Measurements from ENCODE around the gene GNG8. TPM values are rescaled to one million over a fixed set of nuclear protein-coding genes. Genes with fewer than 3 reads are reported as not detected.

Gene GNG8
- total RNA-seq, 1 donor from 2014 or later, result not detected

GRCh38 chr19:46620716-46621115 lies 15.3 kb downstream of the GNG8 start:
- no peak for DNase-seq (ENCODE audit: low read depth in 2 of 2)

DNA sequence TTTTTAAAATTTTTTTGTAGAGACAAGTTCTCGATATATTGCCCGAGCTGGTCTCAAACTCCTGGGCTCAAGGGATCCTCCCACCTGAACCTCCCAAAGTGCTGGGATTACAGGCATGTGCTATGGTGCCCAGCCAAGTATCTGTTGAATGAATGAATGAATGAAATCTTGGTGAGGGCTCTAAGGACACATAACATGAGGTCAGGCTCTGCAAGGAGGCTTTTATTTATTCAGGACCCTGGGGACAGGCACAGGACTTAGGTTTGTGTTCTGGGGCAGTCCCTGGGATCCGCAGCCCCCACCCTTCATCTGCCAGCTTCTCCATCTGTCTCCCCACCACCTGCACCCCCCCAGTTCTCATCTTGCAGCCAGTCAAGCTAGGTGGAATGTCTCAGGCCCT lies 15.7 kb downstream of the GNG8 start:
- no peak for DNase-seq (ENCODE audit: low read depth in 2 of 2)

- peak in 1 of 2 donors; percentile 70 for DNase-seq (ENCODE audit: low read depth in 2 of 2)
Measured at GRCh38 chr19:46618670-46619231, 17.3 kb downstream of the GNG8 start.

GRCh38 chr19:46617601-46618000 lies 18.4 kb downstream of the GNG8 start:
- no peak for DNase-seq (ENCODE audit: low read depth in 2 of 2)

DNA sequence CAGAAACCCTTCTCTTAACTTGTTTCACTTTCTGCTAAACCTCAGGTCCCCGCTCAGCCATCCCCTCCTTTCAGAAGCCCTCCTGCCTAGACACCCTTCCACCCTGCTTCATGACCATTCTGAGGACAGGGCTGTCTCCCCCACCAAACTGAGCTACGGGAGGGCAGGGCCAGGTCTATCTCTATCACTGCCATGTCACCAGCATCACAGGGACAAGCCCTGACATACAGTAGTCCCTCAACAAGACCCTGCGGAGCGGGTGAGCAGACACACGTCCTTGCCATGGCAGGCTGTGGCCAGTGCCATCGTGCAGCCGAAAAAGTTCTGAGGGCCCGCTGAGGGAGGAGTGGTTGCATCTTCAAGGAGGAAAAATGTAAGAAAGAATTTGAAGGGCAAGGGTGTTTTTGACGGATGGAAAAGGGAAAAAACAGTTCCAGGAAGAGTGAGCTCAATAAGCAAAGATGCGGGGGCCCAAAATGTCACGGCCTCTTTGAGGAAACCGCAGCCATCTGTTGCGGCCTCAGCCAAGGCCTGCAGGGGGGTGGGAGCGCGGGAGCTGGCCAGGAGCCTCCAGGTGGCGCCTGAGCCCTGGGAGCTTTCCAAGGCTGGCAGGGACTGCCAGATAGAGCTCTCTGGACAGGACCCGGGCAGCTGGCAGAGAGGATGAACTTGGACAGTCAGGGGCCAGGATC lies 19.2 kb downstream of the GNG8 start:
- DNase-seq (ENCODE audit: low read depth in 2 of 2), result peak; percentile 57 to 80

- DNase-seq (ENCODE audit: low read depth in 2 of 2), result no peak
Measured at GRCh38 chr19:46615966-46616365, 20.0 kb downstream of the GNG8 start.

- DNase-seq (ENCODE audit: low read depth in 2 of 2), result peak; percentile 84 to 86
Measured at GRCh38 chr19:46614114-46614722, 21.8 kb downstream of the GNG8 start.

DNA sequence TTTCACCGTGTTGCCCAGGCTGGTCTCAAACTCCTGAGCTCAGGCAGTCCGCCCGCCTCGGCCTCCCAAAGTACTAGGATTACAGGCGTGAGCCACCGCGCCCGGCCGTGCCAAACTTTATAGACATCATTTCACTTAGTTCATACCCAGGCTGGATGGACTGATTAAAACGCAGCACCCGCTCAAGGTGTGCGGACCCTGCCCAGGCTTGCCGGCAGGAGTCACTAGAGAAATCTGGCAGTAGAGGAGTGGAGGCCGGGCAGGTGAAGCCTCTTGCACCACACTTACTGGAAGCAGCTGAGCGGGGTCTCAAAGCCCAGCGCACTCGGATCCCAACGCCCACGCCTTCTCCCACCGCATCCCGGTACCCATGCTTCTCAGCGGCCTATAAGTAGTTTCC lies 22.5 kb downstream of the GNG8 start:
- no peak for DNase-seq (ENCODE audit: low read depth in 2 of 2)

- no peak for DNase-seq (ENCODE audit: low read depth in 2 of 2)
Measured at GRCh38 chr19:46611776-46612175, 24.2 kb downstream of the GNG8 start.

- no peak for DNase-seq (ENCODE audit: low read depth in 2 of 2)
Measured at GRCh38 chr19:46610851-46611770, 24.9 kb downstream of the GNG8 start.

GRCh38 chr19:46610413-46610775 lies 25.6 kb downstream of the GNG8 start:
- DNase-seq (ENCODE audit: low read depth in 2 of 2), result no peak

- no peak for DNase-seq (ENCODE audit: low read depth in 2 of 2)
Measured at GRCh38 chr19:46609511-46610412, 26.2 kb downstream of the GNG8 start.

GRCh38 chr19:46608581-46609345 lies 27.2 kb downstream of the GNG8 start:
- DNase-seq (ENCODE audit: low read depth in 2 of 2), result no peak

- no peak for DNase-seq (ENCODE audit: low read depth in 2 of 2)
Measured at GRCh38 chr19:46608178-46608577, 27.8 kb downstream of the GNG8 start.

DNA sequence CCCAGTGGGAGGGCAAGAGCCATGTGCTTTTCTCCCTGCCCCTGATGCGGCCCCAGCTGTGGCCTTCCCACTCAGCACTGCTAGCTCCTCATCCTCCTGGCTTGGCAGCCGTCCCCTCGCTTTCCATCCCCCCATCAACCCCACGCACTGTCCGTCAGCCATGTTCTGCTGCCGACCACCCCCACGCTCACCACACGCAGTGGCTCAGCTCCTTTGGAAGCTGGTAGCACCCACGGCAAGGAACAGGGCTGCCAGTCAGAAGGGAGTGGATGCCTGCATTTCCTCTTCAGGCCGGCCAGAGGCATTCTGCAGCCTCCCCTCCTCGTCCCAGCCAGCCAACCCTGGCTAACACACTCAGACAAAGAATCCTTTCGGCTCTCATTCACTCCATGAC lies 28.6 kb downstream of the GNG8 start:
- no peak for DNase-seq (ENCODE audit: low read depth in 2 of 2)

DNA sequence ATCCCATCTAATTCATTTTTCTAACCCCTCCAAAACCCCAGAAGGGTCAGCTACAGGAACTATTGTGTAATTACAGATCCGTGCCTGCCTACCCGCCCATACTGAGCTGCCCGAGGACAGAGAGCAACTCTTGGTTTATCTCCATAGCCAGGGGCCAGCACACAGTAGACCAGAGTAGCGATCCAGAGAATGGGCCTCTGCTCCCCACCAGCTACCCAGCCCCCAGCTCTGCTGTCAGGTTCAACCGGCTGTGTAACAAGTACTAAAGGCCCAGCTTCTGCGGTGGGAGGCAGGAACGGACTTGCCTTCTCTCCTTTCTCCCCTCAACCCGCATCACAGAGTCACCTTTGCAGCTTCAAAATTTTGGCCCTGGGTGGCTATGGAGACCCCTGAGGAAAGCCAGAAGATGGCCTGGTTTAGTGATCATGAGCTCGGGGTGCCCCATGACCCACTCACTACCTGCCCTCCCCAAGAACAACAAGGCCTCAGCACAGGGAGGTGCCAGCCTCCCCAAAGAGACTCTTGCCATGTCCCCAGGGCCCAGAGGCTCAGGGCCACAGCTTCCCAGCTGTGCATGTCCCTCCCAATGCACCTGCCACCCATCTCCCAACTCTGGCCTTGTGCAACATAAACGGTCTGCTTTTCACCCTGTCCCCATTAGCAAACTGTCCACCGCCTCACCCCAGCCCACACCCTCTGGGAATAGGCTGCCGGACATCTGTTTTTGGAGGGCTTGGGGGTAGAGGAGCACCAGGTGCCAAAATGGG lies 29.1 kb downstream of the GNG8 start:
- DNase-seq (ENCODE audit: low read depth in 2 of 2), result no peak

GRCh38 chr19:46606019-46606418 lies 30.0 kb downstream of the GNG8 start:
- no peak for DNase-seq (ENCODE audit: low read depth in 2 of 2)

DNA sequence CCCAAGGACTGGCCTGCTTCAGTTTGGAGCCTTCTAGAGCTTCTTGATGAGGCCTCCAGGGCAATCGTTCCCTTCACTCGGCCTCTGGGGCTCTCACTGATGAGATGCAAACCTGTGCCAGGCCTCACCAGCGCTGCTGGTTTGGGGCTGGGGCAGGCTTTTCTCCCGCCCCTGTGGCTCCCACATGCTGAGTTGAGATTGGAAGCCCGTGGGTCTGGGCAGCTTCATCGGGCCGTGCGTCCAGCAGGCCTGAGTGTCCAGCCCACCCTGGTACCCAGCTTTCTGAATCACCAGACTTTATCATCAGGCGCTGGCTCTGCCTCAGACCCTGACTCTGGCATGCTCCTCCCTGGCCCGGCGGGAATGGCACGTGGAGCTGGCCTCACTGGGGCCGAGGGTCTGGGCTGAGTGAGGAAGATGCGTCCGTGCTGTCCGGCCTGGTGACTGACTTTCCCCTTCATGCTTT lies 30.6 kb downstream of the GNG8 start:
- DNase-seq (ENCODE audit: low read depth in 2 of 2), result no peak

GRCh38 chr19:46604781-46605355 lies 31.1 kb downstream of the GNG8 start:
- DNase-seq (ENCODE audit: low read depth in 2 of 2), result no peak

Data from lung microvascular endothelial cell (primary cell).